Nephron (organoid): ENCODE data around the gene PIK3R1.

ENCODE experiments used
- H3K27ac Mint-ChIP-seq, 3 experiments: 2 replicates each; pipeline ENCODE4 v1.8.0; 2020; ENCODE audit warnings: mixed read lengths in 3 of 3, mild to moderate bottlenecking in 2 of 3, moderate library complexity in 1 of 3
- H3K27me3 Mint-ChIP-seq: 2 replicates; pipeline ENCODE4 v1.8.0; 2021; ENCODE audit warnings: low read depth, mild to moderate bottlenecking, moderate library complexity, mixed read lengths
- H3K36me3 Mint-ChIP-seq: 2 replicates; pipeline ENCODE4 v1.8.0; 2020; ENCODE audit warnings: low read depth, mixed read lengths
- H3K4me1 Mint-ChIP-seq: 2 replicates; pipeline ENCODE4 v1.8.0; 2020; ENCODE audit warnings: mixed read lengths
- H3K4me3 Mint-ChIP-seq, 3 experiments: 2 replicates each; pipeline ENCODE4 v1.8.0; 2020; ENCODE audit warnings: mild to moderate bottlenecking in 3 of 3, mixed read lengths in 3 of 3, moderate library complexity in 2 of 3
- H3K9me3 Mint-ChIP-seq: 2 replicates; pipeline ENCODE4 v1.8.0; 2020; ENCODE audit warnings: mixed read lengths
- TF ChIP-seq, protein P1 (sequence below), 3 experiments: fragments of 200-600 bp; sonication (generic); IDR thresholded peaks; one replicate each; pipeline ENCODE4 v1.5.0; 2021; ENCODE audit warnings: antibody characterized with exemption in 3 of 3; ENCODE audit not compliant: unreplicated experiment in 3 of 3

The PIK3R1 gene

DNA sequence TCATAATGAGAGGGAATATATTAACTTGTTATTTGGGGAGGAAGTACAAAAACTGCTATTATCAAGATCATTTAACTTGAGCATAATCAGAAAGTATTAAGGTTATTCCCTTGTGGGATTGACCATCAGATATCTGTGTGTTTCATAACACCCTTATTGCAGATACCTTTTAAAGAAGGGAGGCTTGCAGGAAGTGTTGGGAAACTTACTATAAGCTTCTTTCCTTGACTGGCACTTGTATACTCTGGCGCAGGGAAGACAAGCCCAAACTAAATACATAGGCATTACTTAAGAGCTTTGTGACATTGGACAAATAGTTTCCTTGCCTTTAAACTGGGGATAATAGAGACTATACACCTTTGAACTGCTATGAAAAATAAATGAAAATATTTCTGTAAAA lies 50.9 kb downstream of the PIK3R1 start:
- Mint-ChIP-seq H3K36me3 (peaks cover 23% of the 10 kb centered on the region), H3K27me3 (no peaks in the 10 kb centered on the region), H3K9me3 (no peaks in the 10 kb centered on the region), H3K27ac (peak overlapping the region; percentile 67 to 95 (median 89)), H3K4me3 (no peak overlapping the region), H3K4me1 (peaks cover 68% of the 10 kb centered on the region)
- TF ChIP-seq, protein P1, sequence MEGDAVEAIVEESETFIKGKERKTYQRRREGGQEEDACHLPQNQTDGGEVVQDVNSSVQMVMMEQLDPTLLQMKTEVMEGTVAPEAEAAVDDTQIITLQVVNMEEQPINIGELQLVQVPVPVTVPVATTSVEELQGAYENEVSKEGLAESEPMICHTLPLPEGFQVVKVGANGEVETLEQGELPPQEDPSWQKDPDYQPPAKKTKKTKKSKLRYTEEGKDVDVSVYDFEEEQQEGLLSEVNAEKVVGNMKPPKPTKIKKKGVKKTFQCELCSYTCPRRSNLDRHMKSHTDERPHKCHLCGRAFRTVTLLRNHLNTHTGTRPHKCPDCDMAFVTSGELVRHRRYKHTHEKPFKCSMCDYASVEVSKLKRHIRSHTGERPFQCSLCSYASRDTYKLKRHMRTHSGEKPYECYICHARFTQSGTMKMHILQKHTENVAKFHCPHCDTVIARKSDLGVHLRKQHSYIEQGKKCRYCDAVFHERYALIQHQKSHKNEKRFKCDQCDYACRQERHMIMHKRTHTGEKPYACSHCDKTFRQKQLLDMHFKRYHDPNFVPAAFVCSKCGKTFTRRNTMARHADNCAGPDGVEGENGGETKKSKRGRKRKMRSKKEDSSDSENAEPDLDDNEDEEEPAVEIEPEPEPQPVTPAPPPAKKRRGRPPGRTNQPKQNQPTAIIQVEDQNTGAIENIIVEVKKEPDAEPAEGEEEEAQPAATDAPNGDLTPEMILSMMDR (IDR thresholded peaks at IDR 0.05; ENCODE audit: unreplicated experiment in 3 of 3): no peak

- TF ChIP-seq, protein P1 (IDR thresholded peaks at IDR 0.05; ENCODE audit: unreplicated experiment in 3 of 3): no peak
- peak overlapping the region; percentile 67 to 95 (median 89) for H3K27ac Mint-ChIP-seq
- no peaks in the 10 kb centered on the region for H3K9me3 Mint-ChIP-seq
- H3K4me1 Mint-ChIP-seq: peaks cover 66% of the 10 kb centered on the region
- peak overlapping the region in 2 of 3 experiments; percentile 0 to 17 for H3K4me3 Mint-ChIP-seq
- no peaks in the 10 kb centered on the region for H3K27me3 Mint-ChIP-seq
- H3K36me3 Mint-ChIP-seq: peaks cover 19% of the 10 kb centered on the region
Observed at GRCh38 chr5:68267066-68267465, 51.5 kb downstream of the PIK3R1 start.

DNA sequence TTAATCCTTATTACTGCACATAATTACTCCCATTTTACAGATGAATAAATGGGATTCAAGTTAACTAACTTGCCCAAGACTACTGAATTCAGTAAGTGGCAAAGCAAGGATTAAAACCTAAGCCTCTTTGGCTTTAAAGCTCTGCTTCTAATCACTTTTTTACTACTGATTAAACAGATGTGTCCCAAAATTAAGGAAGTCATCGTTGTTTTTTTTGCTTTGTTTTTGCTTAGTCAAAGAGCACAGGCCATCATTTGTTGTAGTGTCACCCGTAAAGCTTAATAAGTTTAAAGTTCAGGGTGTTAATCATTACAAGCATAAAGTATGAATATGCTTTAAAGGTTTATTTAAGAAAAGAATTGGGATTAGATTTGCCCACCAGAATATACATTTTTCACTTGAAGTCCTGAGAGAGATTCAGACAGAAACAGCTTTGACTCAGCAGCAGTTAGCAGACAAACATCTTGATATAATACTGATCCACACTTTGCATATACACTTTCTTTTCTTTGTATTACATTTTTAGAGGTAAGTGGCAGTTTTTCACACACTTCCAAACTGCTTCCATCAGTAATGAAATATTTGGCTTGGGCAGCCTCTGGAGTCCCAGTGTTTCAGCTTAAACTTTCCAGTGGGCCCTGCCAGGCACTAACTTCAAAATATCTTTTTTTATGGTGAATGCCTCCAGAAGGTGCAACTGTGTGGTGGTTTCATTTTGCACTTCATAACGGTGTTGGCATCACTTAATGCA lies 52.7 kb downstream of the PIK3R1 start:
- H3K36me3 Mint-ChIP-seq: peaks cover 21% of the 10 kb centered on the region
- TF ChIP-seq, protein P1 (IDR thresholded peaks at IDR 0.05; ENCODE audit: unreplicated experiment in 3 of 3): no peak
- H3K4me3 Mint-ChIP-seq: no peak overlapping the region
- H3K27ac Mint-ChIP-seq: peak overlapping the region; percentile 61 to 89 (median 83)
- no peaks in the 10 kb centered on the region for H3K27me3 Mint-ChIP-seq
- H3K4me1 Mint-ChIP-seq: peaks cover 69% of the 10 kb centered on the region
- no peaks in the 10 kb centered on the region for H3K9me3 Mint-ChIP-seq

GRCh38 chr5:68268852-68269130 lies 53.2 kb downstream of the PIK3R1 start:
- TF ChIP-seq, protein P1 (IDR thresholded peaks at IDR 0.05; ENCODE audit: unreplicated experiment in 3 of 3): no peak
- Mint-ChIP-seq H3K27ac (peak overlapping the region; percentile 61 to 89 (median 83)), H3K4me1 (peaks cover 69% of the 10 kb centered on the region), H3K4me3 (no peak overlapping the region), H3K9me3 (no peaks in the 10 kb centered on the region), H3K27me3 (no peaks in the 10 kb centered on the region), H3K36me3 (peaks cover 23% of the 10 kb centered on the region)

DNA sequence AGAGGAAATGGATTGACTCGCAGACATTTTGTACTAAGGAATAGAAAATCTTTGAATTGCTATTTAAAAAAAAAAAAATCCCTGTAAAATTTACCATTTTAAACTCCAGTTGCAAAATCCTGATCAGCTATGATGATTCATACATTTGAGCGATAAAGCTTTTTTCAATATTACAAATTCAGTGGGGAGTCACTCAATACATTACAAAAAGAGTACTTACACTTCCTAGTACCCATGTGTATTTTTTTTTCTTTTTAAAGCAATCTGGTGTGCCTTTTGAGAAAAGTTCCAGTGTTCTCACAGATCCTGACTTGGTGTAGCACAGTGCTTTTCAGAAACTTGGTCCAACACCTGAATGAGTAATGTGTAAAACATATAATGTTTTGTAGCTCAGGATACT lies 54.3 kb downstream of the PIK3R1 start:
- H3K4me3 Mint-ChIP-seq: no peak overlapping the region
- TF ChIP-seq, protein P1 (IDR thresholded peaks at IDR 0.05; ENCODE audit: unreplicated experiment in 3 of 3): no peak
- no peaks in the 10 kb centered on the region for H3K9me3 Mint-ChIP-seq
- H3K36me3 Mint-ChIP-seq: peaks cover 26% of the 10 kb centered on the region
- peaks cover 72% of the 10 kb centered on the region for H3K4me1 Mint-ChIP-seq
- peak overlapping the region in 1 of 3 experiments; percentile 23 for H3K27ac Mint-ChIP-seq
- no peaks in the 10 kb centered on the region for H3K27me3 Mint-ChIP-seq

DNA sequence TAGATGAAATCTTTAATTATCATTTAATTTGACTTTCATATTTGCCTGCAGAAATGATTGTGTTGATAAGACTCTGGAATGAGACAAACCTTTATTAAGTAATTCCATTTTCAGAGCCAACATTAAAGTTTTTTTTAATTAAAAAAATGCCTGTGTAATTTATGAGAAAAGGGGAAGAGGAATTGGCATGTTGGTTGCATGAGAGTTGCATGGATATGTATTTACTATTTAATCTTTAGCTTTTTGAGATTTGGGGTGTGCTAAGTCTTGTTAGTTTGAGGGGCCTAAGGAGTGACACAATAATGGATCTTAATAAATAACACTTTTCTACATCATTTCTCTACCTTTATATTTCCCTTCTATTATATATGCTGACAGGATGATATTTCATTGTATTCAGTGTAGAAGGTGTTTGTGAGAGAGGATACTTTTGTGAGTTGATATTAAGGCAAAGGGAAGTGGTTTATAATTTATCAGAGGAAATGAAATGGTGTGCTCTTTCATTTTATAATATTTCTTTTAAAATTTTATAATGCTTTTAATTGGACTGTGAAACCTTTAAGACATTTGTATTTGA lies 54.9 kb downstream of the PIK3R1 start:
- Mint-ChIP-seq H3K4me3 (no peak overlapping the region), H3K4me1 (peaks cover 72% of the 10 kb centered on the region), H3K9me3 (no peaks in the 10 kb centered on the region), H3K27ac (peak overlapping the region in 2 of 3 experiments; percentile 23 to 40), H3K36me3 (peaks cover 27% of the 10 kb centered on the region), H3K27me3 (no peaks in the 10 kb centered on the region)
- TF ChIP-seq, protein P1 (IDR thresholded peaks at IDR 0.05; ENCODE audit: unreplicated experiment in 3 of 3): no peak
